Panc1 (cell line): Measurements from ENCODE around the gene SYCP2. TPM values are rescaled to one million over a fixed set of nuclear protein-coding genes. Genes with fewer than 3 reads are reported as not detected.
A peak's percentile ranks its signal among the peaks of the same experiment; 100 is the strongest.

ENCODE experiments used
- ATAC-seq: fragments of 200-7000 bp; cut with Tn5 transposase; 2 replicates; pipeline ENCODE4 v1.9.1; 2020; ENCODE audit warnings: mild to moderate bottlenecking, moderate library complexity
- BruUV-seq: library from RNA; stranded (reverse); fragments of 400-500 nt; replicated peaks from 2 replicates; lab custom pipeline; 2021; lab: Mats Ljungman, UMichigan
- CTCF ChIA-PET: fragments of 300-600 bp; sonication (Branson Sonifier 250); formaldehyde crosslinking; loops from one replicate; lab custom pipeline; 2022; ENCODE audit warnings: antibody characterized with exemption; lab: Charles Lee
- POLR2A ChIA-PET: fragments of 300-600 bp; sonication (Branson Sonifier 250); formaldehyde crosslinking; loops from one replicate; lab custom pipeline; 2022; ENCODE audit warnings: antibody characterized with exemption; lab: Charles Lee
- DNase-seq: peaks from one replicate; pipeline ENCODE4 v3.0.0-alpha.2; 2010; ENCODE audit warnings: low read depth, low spot score
- H3K27ac ChIP-seq: 2 replicates; pipeline ENCODE4 v1.5.1; 2011; ENCODE audit warnings: mild to moderate bottlenecking, low read length, inconsistent platforms
- H3K27me3 ChIP-seq: fragments of 200-500 bp; sonication (Bioruptor generic); 2 replicates; pipeline ENCODE4 v1.6.0; 2014; ENCODE audit warnings: low read length, inconsistent platforms; ENCODE audit not compliant: control insufficient read depth, insufficient read depth
- H3K36me3 ChIP-seq: fragments of 200-500 bp; sonication (Bioruptor generic); 2 replicates; pipeline ENCODE4 v1.5.1; 2014; ENCODE audit warnings: inconsistent platforms, mild to moderate bottlenecking, low read length, moderate library complexity; ENCODE audit not compliant: control insufficient read depth, insufficient read depth
- H3K4me1 ChIP-seq: 2 replicates; pipeline ENCODE4 v1.5.1; 2011; ENCODE audit warnings: inconsistent platforms, mild to moderate bottlenecking, low read length, moderate library complexity; ENCODE audit not compliant: control insufficient read depth, insufficient read depth
- H3K4me3 ChIP-seq, 2 experiments: 2 replicates each; pipeline ENCODE4 v1.5.1; 2011 to 2012; ENCODE audit warnings: low read depth in 2 of 2, low read length in 2 of 2, mild to moderate bottlenecking in 2 of 2, inconsistent platforms in 1 of 2, moderate library complexity in 1 of 2
- H3K9me3 ChIP-seq: fragments of 200-500 bp; sonication (Bioruptor generic); 2 replicates; pipeline ENCODE4 v1.5.1; 2014; ENCODE audit warnings: low read depth, mild to moderate bottlenecking, inconsistent platforms, low read length, moderate library complexity; ENCODE audit not compliant: control insufficient read depth, insufficient read depth
- POLR2AphosphoS5 ChIP-seq: IDR thresholded peaks from 2 replicates; pipeline ENCODE4 v1.6.1; 2012; ENCODE audit warnings: mild to moderate bottlenecking, low read depth, low read length, moderate library complexity
- SIN3A ChIP-seq: IDR thresholded peaks from 2 replicates; pipeline ENCODE4 v1.6.1; 2012; ENCODE audit warnings: low read depth, mild to moderate bottlenecking, low read length, moderate library complexity, borderline replicate concordance; ENCODE audit not compliant: insufficient read depth
- TCF7L2 ChIP-seq: IDR thresholded peaks from 2 replicates; pipeline ENCODE4 v1.6.1; 2011; ENCODE audit warnings: mild to moderate bottlenecking, low read depth, low read length, inconsistent platforms
- in situ Hi-C: cut with HindIII; loops from 2 replicates; pipeline ENCODE4 v1.10.0; 2016; ENCODE audit warnings: low sequenced_read_pairs, low pct_unique_long_range_greater_than_20kb
- intact Hi-C: fragments of 100-400 bp; cut with micrococcal nuclease; formaldehyde crosslinking; loops from one replicate; pipeline ENCODE4 v1.10.0; 2022; ENCODE audit not compliant: unreplicated experiment
- total RNA-seq: library from RNA; stranded (reverse); gene quantifications from one replicate; pipeline ENCODE4 v1.2.1, GENCODE V29; 2021; ENCODE audit not compliant: unreplicated experiment
- TF ChIP-seq, protein P1 (sequence below): fragments of 450-650 bp; IDR thresholded peaks from 2 replicates; pipeline ENCODE4 v1.5.1; 2017; ENCODE audit warnings: mild to moderate bottlenecking
- TF ChIP-seq, protein P2 (sequence below), 2 experiments: IDR thresholded peaks; 2 replicates each; pipeline ENCODE4 v1.6.1; 2011 to 2012; ENCODE audit warnings: low read depth in 2 of 2, control low read depth in 1 of 2, low read length in 1 of 2, mild to moderate bottlenecking in 1 of 2, moderate library complexity in 1 of 2; ENCODE audit not compliant: insufficient read depth in 1 of 2

Gene SYCP2
- total RNA-seq, 1 experiment from 2014 or later = 39.7 TPM

DNA sequence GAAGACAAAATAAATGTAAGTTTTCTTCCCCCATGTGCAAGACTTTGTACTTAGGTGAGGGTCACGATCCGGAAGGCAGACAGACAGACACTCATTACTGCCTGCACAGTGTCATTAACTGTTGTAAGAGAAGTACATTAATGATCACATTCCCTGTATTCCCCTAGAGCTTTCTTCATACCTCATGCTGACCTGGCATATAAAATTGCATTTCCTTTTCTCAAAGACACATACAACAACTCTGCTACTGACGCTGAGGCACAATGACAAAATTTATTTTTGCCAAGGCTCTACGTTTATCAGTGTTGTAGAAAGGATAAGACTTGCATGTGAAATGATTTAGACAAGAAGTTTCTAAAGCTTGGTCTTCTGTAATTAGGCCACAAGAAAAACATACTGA is 3.0 kb upstream of the SYCP2 start:
- ChIA-PET POLR2A (interaction anchor here (0.6 kb wide), 1 partner anchor 17 kb away, joined by 4 read pairs; no protein-coding TSS in a partner anchor), CTCF (no interaction called here)
- Histone ChIP-seq H3K4me3 (no peak overlapping the region), H3K9me3 (no peaks in the 10 kb centered on the region), H3K36me3 (no peaks in the 10 kb centered on the region; the same call in 1 of the 2 replicates), H3K27me3 (no peaks in the 10 kb centered on the region), H3K4me1 (peaks cover 55% of the 10 kb centered on the region), H3K27ac (peak overlapping the region; percentile 37; the same call in 1 of the 2 replicates)
- TF ChIP-seq SIN3A = no peak
- TF ChIP-seq, protein P1, sequence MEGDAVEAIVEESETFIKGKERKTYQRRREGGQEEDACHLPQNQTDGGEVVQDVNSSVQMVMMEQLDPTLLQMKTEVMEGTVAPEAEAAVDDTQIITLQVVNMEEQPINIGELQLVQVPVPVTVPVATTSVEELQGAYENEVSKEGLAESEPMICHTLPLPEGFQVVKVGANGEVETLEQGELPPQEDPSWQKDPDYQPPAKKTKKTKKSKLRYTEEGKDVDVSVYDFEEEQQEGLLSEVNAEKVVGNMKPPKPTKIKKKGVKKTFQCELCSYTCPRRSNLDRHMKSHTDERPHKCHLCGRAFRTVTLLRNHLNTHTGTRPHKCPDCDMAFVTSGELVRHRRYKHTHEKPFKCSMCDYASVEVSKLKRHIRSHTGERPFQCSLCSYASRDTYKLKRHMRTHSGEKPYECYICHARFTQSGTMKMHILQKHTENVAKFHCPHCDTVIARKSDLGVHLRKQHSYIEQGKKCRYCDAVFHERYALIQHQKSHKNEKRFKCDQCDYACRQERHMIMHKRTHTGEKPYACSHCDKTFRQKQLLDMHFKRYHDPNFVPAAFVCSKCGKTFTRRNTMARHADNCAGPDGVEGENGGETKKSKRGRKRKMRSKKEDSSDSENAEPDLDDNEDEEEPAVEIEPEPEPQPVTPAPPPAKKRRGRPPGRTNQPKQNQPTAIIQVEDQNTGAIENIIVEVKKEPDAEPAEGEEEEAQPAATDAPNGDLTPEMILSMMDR = no peak
- TF ChIP-seq POLR2AphosphoS5 = no peak
- TF ChIP-seq TCF7L2 = no peak
- TF ChIP-seq, protein P2, sequence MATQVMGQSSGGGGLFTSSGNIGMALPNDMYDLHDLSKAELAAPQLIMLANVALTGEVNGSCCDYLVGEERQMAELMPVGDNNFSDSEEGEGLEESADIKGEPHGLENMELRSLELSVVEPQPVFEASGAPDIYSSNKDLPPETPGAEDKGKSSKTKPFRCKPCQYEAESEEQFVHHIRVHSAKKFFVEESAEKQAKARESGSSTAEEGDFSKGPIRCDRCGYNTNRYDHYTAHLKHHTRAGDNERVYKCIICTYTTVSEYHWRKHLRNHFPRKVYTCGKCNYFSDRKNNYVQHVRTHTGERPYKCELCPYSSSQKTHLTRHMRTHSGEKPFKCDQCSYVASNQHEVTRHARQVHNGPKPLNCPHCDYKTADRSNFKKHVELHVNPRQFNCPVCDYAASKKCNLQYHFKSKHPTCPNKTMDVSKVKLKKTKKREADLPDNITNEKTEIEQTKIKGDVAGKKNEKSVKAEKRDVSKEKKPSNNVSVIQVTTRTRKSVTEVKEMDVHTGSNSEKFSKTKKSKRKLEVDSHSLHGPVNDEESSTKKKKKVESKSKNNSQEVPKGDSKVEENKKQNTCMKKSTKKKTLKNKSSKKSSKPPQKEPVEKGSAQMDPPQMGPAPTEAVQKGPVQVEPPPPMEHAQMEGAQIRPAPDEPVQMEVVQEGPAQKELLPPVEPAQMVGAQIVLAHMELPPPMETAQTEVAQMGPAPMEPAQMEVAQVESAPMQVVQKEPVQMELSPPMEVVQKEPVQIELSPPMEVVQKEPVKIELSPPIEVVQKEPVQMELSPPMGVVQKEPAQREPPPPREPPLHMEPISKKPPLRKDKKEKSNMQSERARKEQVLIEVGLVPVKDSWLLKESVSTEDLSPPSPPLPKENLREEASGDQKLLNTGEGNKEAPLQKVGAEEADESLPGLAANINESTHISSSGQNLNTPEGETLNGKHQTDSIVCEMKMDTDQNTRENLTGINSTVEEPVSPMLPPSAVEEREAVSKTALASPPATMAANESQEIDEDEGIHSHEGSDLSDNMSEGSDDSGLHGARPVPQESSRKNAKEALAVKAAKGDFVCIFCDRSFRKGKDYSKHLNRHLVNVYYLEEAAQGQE (IDR thresholded peaks at IDR 0.05; ENCODE audit: insufficient read depth in 1 of 2, low read depth in 2 of 2, low read length in 1 of 2) = no peak
- no TSS peak for BruUV-seq
- DNase-seq = no peak
- intact Hi-C loops (no loop called here), in situ Hi-C loops (no loop called here)
- no peak for ATAC-seq

DNA sequence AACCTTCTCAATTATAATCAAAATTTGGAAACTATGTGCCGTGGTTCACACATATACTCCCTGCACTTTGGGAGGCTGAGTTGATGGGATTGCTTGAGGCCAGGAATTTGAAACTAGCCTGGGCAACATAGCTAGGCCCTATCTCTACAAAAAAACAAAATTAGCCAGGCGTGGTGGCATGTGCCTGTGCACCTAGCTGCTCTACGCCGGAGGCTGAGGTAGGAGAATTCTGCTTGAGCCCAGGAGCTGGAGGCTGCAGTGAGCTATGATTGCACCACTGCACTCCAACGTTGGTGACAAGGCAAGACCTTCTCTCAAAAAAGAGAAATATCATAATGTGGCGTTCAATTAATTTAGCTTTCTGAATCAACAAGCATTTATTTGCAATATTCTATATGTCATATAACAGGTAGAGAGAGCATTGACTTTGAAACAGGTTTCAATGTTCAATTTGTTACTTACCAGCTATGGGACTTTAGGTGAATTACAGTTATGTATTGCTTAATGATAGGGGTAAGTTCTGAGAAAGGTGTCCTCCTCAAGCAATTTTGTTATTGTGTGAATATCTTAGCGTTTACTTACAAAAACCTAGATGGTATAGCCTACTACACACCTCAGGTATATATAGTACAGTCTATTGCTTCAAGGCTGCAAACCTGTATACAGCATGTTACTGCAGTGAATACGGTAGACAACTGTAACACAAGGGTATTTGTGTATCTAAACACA is 2.2 kb upstream of the SYCP2 start:
- H3K27ac ChIP-seq = peak overlapping the region; percentile 94
- ATAC-seq (no peak), DNase-seq (no peak)
- intact Hi-C loops (no loop called here), in situ Hi-C loops (no loop called here)
- CTCF ChIA-PET = no interaction called here
- H3K9me3 ChIP-seq = no peaks in the 10 kb centered on the region
- POLR2A ChIA-PET = interaction anchor here (0.6 kb wide), 1 partner anchor 18 kb away, joined by 4 read pairs; no protein-coding TSS in a partner anchor
- H3K4me3 ChIP-seq = no peak overlapping the region
- peaks cover 60% of the 10 kb centered on the region for H3K4me1 ChIP-seq
- TF ChIP-seq, protein P2 (IDR thresholded peaks at IDR 0.05; ENCODE audit: insufficient read depth in 1 of 2, low read depth in 2 of 2, low read length in 1 of 2) = no peak
- no peak for TF ChIP-seq POLR2AphosphoS5
- TF ChIP-seq TCF7L2 = no peak
- TF ChIP-seq, protein P1 = no peak
- TF ChIP-seq SIN3A = no peak
- no TSS peak for BruUV-seq
- H3K27me3 ChIP-seq = no peaks in the 10 kb centered on the region
- no peaks in the 10 kb centered on the region for H3K36me3 ChIP-seq
